HG02884 (cell line): ENCODE measurements around the gene POMGNT2.

ENCODE experiments used
- ATAC-seq: cut with Tn5 transposase; IDR thresholded peaks from one replicate; pipeline ENCODE4 v1.9.1; 2021; ENCODE audit warnings: mild to moderate bottlenecking, moderate library complexity; ENCODE audit not compliant: unreplicated experiment

POMGNT2 gene

DNA sequence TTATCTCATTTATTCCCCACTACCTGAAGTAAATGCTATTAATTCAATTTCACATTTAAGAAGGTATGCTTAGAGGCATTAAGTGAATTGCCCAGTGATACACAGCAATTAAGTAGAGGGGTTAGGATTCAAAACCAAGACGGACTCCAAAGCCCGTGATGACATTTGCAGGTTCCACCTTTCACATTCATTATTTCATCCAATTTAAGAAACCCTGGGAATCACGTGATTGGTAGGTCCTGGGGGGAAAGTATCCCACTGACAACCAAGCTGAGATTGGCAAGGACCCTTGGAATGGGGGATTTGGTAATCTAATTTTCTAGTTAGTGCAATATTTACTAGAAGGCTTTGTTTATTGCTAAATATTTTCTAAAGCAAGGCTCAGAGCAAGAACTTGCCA, 1.8 kb downstream of the POMGNT2 start:
- no peak for ATAC-seq

DNA sequence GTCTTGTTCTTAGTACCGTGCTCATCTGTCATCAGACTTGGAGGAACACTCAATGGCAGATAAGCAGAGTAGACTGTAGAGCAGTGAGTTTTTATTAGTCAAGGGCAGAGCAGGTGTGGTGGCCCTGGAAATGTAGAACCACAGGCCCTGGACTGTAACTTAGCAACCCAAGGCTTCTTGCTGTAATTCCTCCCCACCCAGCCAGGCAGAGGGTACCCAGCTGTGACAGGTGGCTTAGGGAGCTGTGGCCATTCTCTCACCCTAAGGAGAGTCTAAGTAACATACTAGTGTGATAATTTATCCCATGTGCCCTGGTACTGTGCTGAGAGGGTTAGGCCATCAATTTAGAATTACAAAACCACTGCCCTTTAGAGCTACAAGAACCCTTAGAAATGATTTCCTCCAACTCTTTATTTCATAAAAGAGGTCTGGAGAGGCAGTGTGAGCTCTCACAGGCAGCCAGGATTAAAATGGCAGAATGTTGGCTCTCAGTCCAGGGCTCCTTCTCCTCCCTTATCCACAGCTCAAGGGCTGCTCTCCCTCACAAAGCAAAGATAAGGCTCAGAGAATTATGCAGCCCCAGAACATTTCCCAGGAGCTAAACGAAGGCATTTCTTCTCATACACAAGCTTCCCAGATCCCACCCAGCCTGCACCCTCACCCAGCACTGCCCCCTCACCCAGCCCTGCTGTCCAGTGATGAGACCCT, 3.0 kb downstream of the POMGNT2 start:
- no peak for ATAC-seq

DNA sequence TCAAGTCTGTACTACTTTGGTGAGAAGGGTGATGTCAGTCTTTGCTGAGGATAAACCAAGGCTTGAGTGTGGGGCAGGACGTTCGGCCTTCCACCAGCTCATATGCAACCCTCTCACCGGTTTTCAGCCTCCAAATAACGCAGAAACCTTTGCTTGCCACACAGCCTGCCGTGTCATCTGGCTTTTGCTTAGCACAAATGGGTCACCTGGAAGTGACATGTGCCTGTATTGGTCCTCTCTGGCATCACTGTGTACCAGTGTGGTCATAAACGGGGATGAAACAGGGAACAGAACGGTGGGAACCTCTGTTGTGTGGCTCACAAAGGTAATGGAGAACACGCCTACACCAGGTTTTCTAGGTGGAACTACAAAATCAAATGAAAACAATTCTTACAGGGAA, 7.1 kb downstream of the POMGNT2 start:
- ATAC-seq, result no peak

DNA sequence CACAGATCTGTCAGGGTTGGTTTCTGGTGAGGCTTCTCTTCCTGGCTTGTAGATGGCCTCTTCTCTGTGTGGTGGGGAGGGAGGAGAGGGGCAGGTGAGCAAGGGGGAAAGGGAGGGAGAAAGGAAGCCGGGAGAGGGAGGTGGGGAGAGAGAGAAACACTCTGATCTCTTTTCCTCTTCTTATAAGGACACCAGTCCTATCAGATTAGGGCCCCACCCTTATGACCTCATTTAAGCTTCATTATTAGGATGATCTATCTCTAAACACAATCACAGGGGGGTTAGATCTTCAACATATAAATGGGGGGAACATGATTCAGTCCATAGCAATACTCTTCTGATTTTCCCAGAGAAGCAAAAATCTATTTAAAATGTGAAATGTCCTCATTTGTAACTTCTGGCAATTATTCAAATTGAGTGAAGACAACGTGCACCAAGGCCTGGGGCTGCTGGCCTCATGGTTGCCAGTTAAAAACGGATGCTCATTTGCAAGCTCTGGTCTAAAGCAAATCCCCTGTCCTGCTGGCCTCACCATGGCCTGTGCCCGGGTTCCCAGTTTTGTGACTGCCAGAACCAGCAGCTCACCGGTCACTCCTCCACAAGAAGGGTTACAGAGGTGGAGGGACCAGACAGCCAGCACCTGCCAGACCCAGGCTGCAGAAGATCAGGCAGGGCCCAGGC, 8.3 kb downstream of the POMGNT2 start:
- no peak for ATAC-seq

DNA sequence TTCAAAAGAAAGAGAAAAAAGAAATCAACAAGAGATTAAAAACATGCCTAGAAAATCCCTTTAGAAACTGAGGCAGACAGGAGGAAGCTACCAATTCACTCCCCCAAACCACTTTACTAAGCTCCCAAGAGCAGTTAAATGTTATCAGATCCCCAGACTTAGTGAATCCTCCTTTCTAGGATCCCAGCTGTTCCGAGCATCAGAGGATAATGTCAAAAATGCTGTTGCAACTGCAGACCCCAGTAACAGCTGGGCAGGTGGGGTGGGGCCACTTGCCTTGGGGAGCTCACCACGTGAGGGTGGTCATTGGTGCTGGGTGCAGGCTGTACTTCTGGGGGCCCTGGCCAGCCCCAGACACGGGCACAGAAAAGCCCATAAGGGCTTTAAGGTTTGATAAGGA, 9.1 kb downstream of the POMGNT2 start:
- ATAC-seq, result no peak

DNA sequence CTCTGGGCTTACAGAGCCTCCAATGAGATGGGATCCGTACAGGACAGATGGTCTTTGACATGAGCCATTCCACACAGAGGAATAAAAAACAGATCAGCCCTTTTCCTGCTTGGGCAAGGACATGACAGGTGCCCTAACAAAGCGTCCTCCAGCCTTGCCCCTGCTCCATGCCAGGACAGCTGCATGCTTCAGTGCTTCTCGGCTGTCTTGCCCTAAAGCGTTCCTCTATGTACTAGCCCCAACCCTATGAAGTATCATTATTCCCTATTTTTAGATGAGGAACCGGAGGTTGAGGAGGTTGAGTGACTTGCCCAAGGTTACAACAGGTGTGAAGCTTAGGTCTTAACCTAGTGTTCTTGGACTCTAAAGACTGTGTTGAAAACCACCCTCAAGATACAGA, 10.5 kb downstream of the POMGNT2 start:
- ATAC-seq, result no peak

DNA sequence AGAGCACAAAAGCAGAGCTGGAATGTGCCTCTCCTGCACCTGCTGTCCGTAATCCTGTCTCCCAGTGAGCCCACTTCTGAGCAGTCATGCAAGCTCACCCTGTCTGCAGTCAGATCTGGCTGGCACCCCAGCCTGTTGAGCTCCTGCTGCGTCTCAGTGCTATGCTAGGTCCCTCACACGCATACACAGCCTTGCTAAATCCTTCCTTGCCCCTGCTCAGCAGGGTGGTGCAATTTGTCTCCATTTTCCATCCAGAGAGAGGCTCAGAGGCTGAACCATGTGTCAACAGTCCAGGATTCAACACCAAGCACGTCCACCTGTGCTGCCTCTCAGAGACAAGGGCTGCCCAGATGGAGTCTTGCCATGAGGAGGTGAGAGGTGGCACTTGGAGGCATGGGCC, 11.0 kb downstream of the POMGNT2 start:
- ATAC-seq, result no peak

DNA sequence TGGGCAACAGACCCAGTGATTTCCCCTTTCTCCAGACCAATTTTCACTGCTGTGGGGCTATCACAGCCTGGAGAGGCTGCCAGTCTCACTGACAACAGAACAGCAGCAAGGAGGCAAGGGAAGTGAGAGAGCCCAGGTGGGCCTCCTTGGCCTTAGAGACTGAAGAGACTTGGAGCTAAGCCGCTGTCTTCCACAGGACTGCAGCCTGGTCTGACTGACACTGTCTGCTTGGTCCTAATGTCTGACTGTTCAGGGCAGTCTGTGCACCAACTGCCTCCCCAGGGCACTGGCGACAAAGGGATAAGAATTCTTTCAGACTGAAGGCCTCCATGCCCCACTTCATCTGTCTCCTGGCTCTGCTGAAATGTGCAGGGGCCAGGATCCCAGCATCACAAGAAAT, 11.5 kb downstream of the POMGNT2 start:
- ATAC-seq, result no peak

DNA sequence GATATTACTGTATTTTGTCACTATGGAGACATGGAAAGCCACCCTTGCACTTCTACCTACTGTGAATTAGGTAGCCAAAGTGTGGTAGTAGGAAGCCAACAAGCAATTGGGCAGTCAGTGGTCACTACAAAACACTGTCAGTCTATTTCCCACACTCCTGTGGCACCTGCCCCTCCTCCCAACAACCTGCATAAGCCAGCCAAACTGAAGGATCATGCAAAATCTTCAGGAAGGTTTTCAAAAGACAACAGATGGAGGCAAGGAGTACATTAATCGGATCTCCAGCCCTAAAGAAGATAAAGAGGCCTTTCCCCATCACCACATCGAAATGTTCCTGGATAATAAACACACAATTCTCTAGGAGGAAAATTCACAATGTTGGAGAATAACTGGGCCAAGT, 11.9 kb downstream of the POMGNT2 start:
- ATAC-seq, result no peak

DNA sequence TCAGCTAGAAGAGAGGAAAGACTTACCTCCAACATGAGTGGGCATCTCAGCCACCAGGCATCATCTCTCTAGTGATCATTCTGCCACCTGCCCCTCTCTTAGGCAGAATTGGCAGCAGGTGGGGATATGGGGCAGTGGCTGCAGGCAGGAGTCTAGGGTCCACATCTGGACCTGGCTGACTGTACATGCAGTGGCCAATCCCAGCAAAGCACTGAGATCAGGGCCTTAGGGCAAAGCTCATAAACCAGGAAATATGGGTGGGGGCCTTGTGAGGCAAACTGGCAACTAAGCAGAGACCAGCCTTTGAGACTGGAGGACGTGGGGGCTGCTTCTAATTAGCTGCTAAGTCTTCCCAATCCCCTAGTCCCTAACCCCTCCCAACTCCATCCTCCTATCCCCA, 12.9 kb downstream of the POMGNT2 start:
- ATAC-seq, result no peak

DNA sequence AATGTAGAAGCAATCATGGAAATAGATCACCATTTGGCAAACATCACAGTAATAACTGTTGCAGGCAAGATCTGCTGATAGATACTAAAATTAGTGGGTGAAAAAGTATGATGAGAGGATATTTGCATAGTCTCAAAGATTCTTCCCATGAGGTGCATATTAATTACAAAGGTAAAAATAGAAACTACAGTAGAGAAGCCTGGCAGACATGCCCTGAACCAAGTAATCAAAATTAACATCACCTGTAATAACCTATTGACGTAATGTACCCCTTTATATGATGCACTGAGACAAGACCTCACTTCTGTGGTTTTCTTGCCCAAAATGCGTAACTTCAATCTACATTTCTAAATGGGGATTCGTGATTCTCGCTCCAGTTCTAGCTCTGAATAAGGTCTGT, 14.4 kb downstream of the POMGNT2 start:
- ATAC-seq, result no peak

DNA sequence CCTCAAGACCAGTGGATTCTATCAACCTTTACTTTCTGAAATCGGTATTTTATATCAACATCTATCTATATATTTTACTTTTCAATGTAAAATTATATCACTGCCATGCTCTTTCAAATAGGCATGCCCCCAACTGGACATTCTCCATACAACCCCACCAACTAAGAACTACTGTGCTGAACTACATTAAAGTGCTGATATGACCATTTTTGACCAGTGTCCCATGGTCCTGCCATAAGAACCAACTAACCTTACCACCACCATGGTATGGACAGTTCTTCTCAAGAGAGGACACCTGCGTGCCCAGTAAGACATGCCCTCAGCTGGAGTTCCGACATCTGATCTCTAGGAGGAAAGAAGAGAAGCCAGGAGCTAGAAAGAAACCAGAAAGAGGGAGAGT, 15.6 kb downstream of the POMGNT2 start:
- ATAC-seq, result no peak

DNA sequence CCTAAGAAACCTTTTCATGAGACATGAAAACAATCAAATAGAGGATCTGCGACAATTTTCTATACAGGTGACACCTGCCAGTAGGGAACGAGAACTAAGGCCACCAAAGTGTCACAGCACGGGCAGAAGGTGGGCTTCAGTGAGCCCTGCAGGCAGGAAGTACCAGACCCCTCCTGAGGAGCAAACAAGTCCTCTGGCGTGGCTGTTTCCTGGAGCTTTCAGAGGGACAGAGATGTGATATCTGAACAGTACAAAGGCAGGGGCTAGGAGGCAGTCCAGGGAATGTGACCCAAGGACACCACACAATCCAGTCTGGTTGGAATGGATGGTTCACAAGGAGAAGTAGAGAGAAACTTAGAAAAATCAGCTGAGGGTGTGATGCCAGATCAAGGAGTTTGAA, 16.8 kb downstream of the POMGNT2 start:
- ATAC-seq, result no peak

DNA sequence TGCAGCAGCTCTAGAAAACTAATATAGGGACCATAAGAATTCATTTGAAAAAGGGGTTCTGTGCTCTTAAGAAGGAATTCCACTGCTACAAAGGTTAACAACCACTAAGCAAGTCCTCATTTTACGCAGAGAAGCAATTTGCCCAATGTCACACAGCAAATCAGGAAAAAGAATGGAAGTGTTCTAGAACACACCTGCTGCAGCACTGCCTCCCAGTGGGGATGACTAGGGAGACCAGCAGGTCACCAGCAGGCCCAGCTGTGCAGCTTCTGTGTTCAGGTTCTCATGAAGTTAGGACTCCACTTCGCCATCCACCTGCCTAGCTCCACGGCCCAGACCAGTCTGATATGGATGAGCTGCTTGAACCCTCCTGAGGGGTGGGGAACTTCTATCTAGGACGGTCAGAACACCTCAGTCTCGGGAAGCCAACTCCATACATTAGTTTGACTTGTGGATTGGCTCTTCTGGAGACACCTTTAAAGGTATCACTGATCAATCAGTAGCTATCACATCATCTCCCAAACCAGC, 18.6 kb downstream of the POMGNT2 start:
- no peak for ATAC-seq

DNA sequence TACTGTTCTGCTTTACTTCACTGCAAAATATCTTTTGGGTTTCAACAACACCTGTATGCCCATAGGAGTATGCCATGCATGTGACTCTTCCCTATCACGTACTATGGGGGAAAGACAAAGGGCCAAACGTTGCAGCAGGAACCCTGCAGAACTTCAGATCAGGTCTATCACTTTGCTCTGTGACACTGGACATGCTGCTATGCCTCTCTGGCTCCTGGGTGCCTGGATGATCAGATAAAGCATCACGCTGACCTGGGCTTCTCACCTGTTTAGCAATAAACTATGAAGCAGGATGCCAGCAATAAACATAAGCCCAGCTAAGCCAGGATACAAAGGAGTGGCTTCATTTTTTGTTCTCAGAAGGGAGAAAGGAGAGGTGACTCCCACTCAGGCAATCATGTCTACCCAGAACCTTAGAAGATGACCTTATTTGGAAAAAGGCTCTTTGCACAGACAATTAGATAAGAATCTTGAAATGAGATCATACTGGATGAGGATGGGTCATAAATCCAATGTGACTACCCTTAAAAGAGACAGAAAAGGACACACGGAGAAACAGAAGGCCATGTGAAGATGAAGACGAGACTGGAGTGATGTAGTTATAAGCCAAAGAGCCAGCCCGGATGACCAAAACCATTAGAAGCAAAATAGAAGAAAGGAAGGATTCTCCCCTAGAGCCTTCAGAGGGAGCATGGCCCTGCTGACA, 19.3 kb downstream of the POMGNT2 start:
- ATAC-seq, result no peak

DNA sequence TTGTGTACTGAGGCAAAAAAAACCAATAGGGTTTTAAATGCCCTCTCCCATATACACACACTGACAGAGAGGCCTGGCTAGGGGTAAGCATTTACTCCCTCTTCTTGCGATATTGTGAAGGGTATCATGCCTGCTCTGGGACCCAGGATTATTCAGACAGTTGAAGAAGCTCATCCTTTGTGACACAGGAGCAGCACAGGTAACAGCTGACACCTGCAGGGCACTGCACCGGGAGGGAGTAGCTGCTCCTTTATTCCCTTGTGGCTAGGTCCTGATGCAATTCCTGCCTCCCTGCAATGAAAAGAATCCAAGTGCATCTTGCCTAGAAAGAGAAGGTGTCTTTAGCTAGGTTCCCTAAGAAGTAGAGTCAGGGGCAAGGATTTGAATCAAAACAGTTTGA, 23.4 kb downstream of the POMGNT2 start:
- no peak for ATAC-seq

DNA sequence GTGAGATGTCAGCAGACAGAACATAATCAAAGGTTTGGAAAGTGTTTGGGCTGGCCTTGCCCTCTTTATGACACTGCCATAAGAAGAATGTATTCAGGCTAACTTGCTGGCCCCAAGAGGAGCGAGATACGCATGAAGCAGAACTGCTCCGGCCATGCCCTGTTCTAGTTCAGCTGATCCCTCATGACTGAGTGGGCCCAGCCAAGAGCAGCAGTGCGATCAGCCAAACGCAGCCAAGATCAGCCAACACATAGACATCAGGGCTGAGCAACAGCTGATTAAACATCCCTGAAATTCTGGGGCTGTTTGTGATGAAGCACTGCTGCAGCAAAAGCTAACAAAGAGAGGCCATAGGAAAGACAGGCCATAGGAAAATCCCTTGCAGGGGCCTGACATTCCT, 24.1 kb downstream of the POMGNT2 start:
- no peak for ATAC-seq

DNA sequence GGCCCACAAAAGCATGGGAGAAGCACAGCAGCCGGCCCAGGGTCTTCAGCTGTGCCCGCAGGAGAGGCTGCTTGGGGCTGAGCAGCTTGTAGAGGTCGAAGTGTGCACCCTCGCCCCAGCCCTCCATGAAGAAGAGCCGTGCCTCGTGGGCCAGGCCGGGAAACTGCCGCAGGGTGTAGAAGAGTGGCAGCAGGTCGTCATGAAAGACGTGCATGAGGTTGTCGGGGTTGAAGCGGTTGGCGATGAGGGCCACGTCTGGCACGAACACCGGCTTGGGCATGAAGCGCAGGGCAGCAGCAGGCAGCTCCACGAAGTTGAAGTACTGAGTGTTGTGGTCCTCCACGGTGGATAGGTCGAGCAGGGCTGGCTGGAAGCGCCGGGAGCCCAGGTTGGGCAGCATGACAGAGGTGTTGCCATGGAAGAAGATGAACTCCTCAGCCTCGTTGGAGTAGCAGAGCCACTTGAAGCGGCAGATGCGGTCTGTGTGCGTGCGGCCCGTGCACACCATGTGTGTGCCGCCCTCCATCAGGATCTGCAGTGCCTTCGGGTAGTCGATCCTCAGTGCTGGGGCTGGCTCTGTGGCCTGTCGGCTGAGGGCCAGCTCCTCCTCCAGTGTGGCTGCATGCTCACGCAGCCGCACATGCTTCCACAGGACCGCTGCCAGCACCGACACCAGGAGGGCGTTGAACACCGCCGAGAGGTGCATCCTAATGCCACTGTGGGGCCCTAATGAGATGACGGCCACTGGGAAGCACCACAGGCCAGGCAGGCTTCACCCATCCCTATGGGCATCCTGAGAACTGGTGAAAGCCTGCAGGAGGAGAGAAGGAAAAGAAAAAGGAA, 24.9 kb downstream of the POMGNT2 start:
- ATAC-seq, result no peak

DNA sequence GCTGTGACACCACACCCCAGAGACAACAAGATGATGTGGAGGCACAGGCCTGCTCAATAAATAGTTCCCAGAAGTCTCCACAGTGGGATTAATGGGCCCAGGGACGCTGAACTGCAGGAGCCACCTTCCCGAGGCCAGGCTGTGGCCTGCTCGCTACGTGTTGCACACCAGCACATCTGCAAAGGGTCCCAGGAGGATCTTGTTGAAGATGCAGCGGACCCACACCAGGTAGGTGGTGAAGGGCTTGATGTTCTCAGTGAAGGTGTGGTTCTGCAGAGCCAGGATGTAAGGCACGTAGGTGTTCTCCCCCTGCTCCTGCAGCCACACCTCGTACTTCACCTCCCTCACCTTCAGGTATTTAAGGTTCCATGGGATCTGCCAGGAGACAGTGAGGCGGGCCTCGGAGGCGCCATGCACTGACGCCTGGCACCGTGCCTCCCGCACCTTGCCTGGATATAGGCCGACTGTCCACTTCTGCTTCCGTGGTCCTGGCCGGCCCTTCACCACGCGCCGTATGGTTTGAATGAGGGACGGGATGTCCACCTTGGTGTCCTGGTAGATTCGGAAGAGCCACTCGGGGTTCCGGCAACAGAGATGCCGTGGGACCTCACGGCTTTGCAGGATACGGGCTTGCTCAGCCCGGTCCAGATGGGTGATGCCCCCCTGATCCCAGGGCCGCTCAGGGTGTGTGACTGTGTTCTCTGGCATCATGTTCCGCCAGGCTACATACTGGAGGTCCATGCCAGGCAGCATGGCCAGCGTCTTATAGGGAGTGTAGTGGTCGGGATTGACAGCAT, 26.1 kb downstream of the POMGNT2 start:
- no peak for ATAC-seq

DNA sequence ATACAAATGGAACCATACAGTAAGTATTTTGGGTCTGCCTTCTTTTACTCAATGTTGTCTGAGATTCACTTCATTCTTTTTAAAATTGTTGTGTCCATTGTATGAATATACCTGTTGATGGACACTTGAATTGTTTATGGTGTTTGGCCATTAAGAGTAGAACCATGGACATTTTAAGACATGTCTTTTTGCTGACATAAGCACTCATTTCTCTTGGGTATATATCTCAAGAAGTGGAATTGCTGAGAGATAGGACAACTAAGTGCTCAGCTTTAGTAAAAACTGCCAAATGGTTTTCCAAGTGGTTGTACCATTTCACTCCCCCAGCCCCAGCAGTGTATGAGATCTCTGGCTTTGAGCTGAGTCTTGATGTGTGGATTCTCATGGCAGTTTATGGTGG, 28.2 kb downstream of the POMGNT2 start:
- ATAC-seq, result no peak
